CD4-positive, alpha-beta memory T cell (primary cell): Measurements from ENCODE around the gene EEF2K. TPM values are rescaled to one million over a fixed set of nuclear protein-coding genes. Genes with fewer than 3 reads are reported as not detected.
"Not testable (repeated sequence)": the region's sequence is repeated elsewhere in the genome, so short reads cannot be mapped to it uniquely, and the experiment has no call there.

Experiments used
- CTCF ChIA-PET: fragments of 350-600 bp; sonication (Branson Sonifier 250); formaldehyde crosslinking; loops from one replicate; lab custom pipeline; 2021; ENCODE audit warnings: inconsistent platforms; ENCODE audit not compliant: partially characterized antibody; lab: Charles Lee
- POLR2A ChIA-PET: fragments of 350-600 bp; sonication (Branson Sonifier 250); formaldehyde crosslinking; loops from one replicate; lab custom pipeline; 2021; ENCODE audit not compliant: partially characterized antibody; lab: Charles Lee
- DNase-seq, 5 donors: peaks; one replicate each; pipeline versions ENCODE4 v3.0.0 to v3.0.0-alpha.2; 2020 to 2022; ENCODE audit warnings: mixed read lengths in 1 of 5
- H3K27ac ChIP-seq: one replicate; pipeline ENCODE4 v1.7.0; 2013; ENCODE audit warnings: low read depth, low read length
- H3K27me3 ChIP-seq: 2 replicates; pipeline ENCODE4 v1.7.0; 2013; ENCODE audit warnings: mild to moderate bottlenecking, low read length, moderate library complexity; ENCODE audit not compliant: insufficient read depth
- H3K36me3 ChIP-seq: 2 replicates; pipeline ENCODE4 v1.7.0; 2013; ENCODE audit warnings: mild to moderate bottlenecking, low read length, moderate library complexity; ENCODE audit not compliant: insufficient read depth
- H3K4me1 ChIP-seq: 2 replicates; pipeline ENCODE4 v1.7.0; 2013; ENCODE audit warnings: mild to moderate bottlenecking, low read length, moderate library complexity; ENCODE audit not compliant: insufficient read depth
- H3K4me3 ChIP-seq, 2 donors: one replicate each; pipeline ENCODE4 v1.7.0; 2013; ENCODE audit warnings: low read length in 2 of 2, mild to moderate bottlenecking in 1 of 2
- H3K9me3 ChIP-seq, 2 donors: one replicate each; pipeline ENCODE4 v1.7.0; 2013; ENCODE audit warnings: low read length in 2 of 2, control low read depth in 1 of 2; ENCODE audit not compliant: control insufficient read depth in 1 of 2
- H3K27ac Mint-ChIP-seq, 7 donors: one replicate each; pipeline ENCODE4 v1.8.0; 2020 to 2021; ENCODE audit warnings: mixed read lengths in 7 of 7, mild to moderate bottlenecking in 6 of 7, inconsistent platforms in 3 of 7, moderate library complexity in 3 of 7
- H3K27me3 Mint-ChIP-seq, 2 donors: one replicate each; pipeline ENCODE4 v1.8.0; 2020 to 2021; ENCODE audit warnings: mixed read lengths in 2 of 2
- H3K36me3 Mint-ChIP-seq, 2 donors: one replicate each; pipeline ENCODE4 v1.8.0; 2020 to 2021; ENCODE audit warnings: mixed read lengths in 2 of 2, inconsistent platforms in 1 of 2, mild to moderate bottlenecking in 1 of 2
- H3K4me1 Mint-ChIP-seq, 4 donors: one replicate each; pipeline ENCODE4 v1.8.0; 2020 to 2021; ENCODE audit warnings: mixed read lengths in 4 of 4, mild to moderate bottlenecking in 1 of 4
- H3K4me3 Mint-ChIP-seq, 8 donors: one replicate each; pipeline ENCODE4 v1.8.0; 2020 to 2021; ENCODE audit warnings: mixed read lengths in 8 of 8, mild to moderate bottlenecking in 7 of 8, moderate library complexity in 6 of 8, inconsistent platforms in 3 of 8
- H3K9me3 Mint-ChIP-seq, 8 donors: one replicate each; pipeline ENCODE4 v1.8.0; 2020 to 2021; ENCODE audit warnings: mixed read lengths in 8 of 8, mild to moderate bottlenecking in 5 of 8, inconsistent platforms in 3 of 8, moderate library complexity in 1 of 8
- intact Hi-C: fragments of 100-400 bp; cut with micrococcal nuclease; formaldehyde crosslinking; loops from one replicate; pipeline ENCODE4 v1.15.1; 2023
- polyA plus RNA-seq, 2 donors: library from polyadenylated mRNA; unstranded; fragments of 300-500 nt; fragmentation: Illumina TruSeq; gene quantifications; one replicate each; pipeline ENCODE4 v1.2.3, GENCODE V29; 2021
- total RNA-seq, 2 experiments: library from RNA; stranded (reverse); gene quantifications; one replicate each; pipeline ENCODE4 v1.2.3, GENCODE V29; 2021

EEF2K gene
- total and polyA plus RNA-seq, 4 experiments from 2014 or later, result 0.77 to 20.7 (median 11.5) TPM

DNA sequence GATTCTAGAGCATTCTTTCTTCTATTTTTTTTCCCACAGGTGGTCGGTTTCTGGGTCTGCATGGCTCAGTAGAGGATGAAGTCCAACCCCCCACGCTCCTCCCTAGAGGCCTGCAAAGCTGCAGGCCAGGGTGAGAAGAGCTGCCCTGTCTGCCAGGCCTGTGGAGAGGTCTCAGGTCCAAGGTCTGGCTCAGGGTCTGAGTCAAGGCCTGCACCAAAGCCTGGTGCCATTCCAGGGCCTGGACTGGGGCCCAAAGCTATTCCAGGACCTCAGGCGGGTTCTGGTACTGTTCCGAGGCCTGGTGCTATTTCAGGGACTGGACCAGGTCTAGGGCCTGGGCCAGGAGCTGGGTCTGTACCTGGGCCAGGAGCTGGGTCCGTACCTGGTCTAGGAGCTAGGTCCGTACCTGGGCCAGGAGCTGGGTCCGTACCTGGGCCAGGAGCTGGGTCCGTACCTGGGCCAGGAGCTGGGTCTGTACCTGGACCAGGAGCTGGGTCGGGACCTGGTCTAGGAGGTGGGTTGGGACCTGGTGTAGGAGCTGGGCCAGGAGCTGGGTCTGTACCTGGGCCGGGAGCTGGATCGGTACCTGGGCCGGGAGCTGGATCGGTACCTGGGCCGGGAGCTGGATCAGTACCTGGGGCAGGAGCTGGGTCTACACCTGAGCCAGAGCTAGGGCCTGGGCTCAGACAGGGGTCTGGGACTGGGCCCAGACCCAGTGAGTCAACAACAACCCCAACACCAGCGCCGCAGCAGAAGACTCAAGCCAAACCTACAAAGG, 40.4 kb upstream of the EEF2K start:
- CTCF ChIA-PET, result interaction anchor here (1.0 to 1.3 kb wide), 2 partner anchors 10 to 165 kb away, joined by 3 read pairs; no protein-coding TSS in a partner anchor
- H3K36me3 Mint-ChIP-seq, result no peaks in the 10 kb centered on the region
- peaks cover 4 to 11% (median 8%) of the 10 kb centered on the region in 4 donors for H3K4me1 Mint-ChIP-seq
- H3K4me3 Mint-ChIP-seq, result no peak overlapping the region
- Histone ChIP-seq H3K4me3 (no peak overlapping the region), H3K36me3 (no peaks in the 10 kb centered on the region), H3K27me3 (peaks cover 4% of the 10 kb centered on the region), H3K4me1 (peaks cover 8% of the 10 kb centered on the region), H3K27ac (no peak overlapping the region), H3K9me3 (no peaks in the 10 kb centered on the region)
- H3K27me3 Mint-ChIP-seq, result peaks cover 5% of the 10 kb centered on the region in 2 donors
- POLR2A ChIA-PET, result no interaction called here
- no peak for DNase-seq
- peaks cover 0 to 4% (median under 1%) of the 10 kb centered on the region in 8 donors for H3K9me3 Mint-ChIP-seq
- H3K27ac Mint-ChIP-seq, result no peak overlapping the region
- intact Hi-C loops, result no loop called here

- Histone ChIP-seq H3K4me3 (no peak overlapping the region), H3K9me3 (no peaks in the 10 kb centered on the region), H3K27me3 (no peaks in the 10 kb centered on the region), H3K27ac (no peak overlapping the region), H3K36me3 (no peaks in the 10 kb centered on the region), H3K4me1 (no peaks in the 10 kb centered on the region)
- no peak for DNase-seq
- ChIA-PET CTCF (no interaction called here), POLR2A (no interaction called here)
- Mint-ChIP-seq H3K27me3 (no peaks in the 10 kb centered on the region), H3K4me1 (no peaks in the 10 kb centered on the region), H3K9me3 (peaks cover 0 to 2% (median 0%) of the 10 kb centered on the region in 8 donors), H3K4me3 (no peak overlapping the region), H3K27ac (no peak overlapping the region), H3K36me3 (no peaks in the 10 kb centered on the region)
- intact Hi-C loops, result no loop called here
Observed at GRCh38 chr16:22171953-22172352, 34.1 kb upstream of the EEF2K start.

GRCh38 chr16:22172642-22173041, 33.4 kb upstream of the EEF2K start:
- H3K27me3 ChIP-seq, H3K4me3 ChIP-seq, H3K9me3 ChIP-seq, H3K9me3 Mint-ChIP-seq, H3K27me3 Mint-ChIP-seq, H3K4me3 Mint-ChIP-seq, H3K27ac ChIP-seq, H3K4me1 ChIP-seq, H3K36me3 Mint-ChIP-seq, H3K36me3 ChIP-seq, intact Hi-C loops, H3K27ac Mint-ChIP-seq, CTCF ChIA-PET, DNase-seq, H3K4me1 Mint-ChIP-seq: not testable (repeated sequence)
- POLR2A ChIA-PET, result interaction anchor here (0.6 kb wide), 1 partner anchor 14 kb away, joined by 3 read pairs; no protein-coding TSS in a partner anchor

DNA sequence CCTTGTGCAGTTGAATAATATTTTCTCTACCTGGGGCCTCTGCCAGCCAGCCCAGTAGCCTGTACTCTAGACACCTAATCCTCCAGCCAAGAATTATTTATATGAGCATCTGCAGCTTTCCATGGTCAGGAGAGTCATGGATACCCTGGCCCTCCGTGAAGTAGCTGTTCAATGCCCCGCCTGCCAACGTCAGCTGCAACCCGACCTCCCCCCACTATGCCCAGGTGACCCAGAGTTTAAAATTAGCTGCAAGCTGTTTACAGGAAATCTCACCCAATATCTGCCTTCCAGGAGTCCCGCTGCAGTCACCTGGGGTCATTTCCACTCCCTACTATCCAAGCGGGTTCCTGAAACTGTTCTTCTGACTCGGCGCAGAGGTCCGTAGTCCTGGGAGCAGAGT, 31.4 kb upstream of the EEF2K start:
- intact Hi-C loops, result no loop called here
- peaks cover 0 to 1% of the 10 kb centered on the region in 2 donors for H3K27me3 Mint-ChIP-seq
- H3K27ac ChIP-seq, result no peak overlapping the region
- DNase-seq, result no peak
- H3K27me3 ChIP-seq, result no peaks in the 10 kb centered on the region
- no peak overlapping the region for H3K4me3 Mint-ChIP-seq
- POLR2A ChIA-PET, result no interaction called here
- H3K36me3 Mint-ChIP-seq, result no peaks in the 10 kb centered on the region
- CTCF ChIA-PET, result interaction anchor here (0.8 to 1.3 kb wide), 2 partner anchors 14 kb away, joined by 3 to 5 read pairs; no protein-coding TSS in a partner anchor
- H3K4me3 ChIP-seq, result no peak overlapping the region
- no peak overlapping the region for H3K27ac Mint-ChIP-seq
- H3K9me3 ChIP-seq, result no peaks in the 10 kb centered on the region
- H3K4me1 ChIP-seq, result no peaks in the 10 kb centered on the region
- no peaks in the 10 kb centered on the region for H3K4me1 Mint-ChIP-seq
- peaks cover 0 to 1% (median 0%) of the 10 kb centered on the region in 8 donors for H3K9me3 Mint-ChIP-seq
- no peaks in the 10 kb centered on the region for H3K36me3 ChIP-seq

GRCh38 chr16:22177968-22178930, 27.8 kb upstream of the EEF2K start:
- Mint-ChIP-seq H3K27ac (peak overlapping the region in 1 of 7 donors; percentile 31), H3K27me3 (peaks cover 0 to 1% of the 10 kb centered on the region in 2 donors), H3K4me1 (no peaks in the 10 kb centered on the region), H3K36me3 (no peaks in the 10 kb centered on the region), H3K9me3 (no peaks in the 10 kb centered on the region), H3K4me3 (peak overlapping the region in 1 of 8 donors; percentile 27)
- Histone ChIP-seq H3K27ac (no peak overlapping the region), H3K4me1 (no peaks in the 10 kb centered on the region), H3K9me3 (no peaks in the 10 kb centered on the region), H3K4me3 (no peak overlapping the region), H3K36me3 (no peaks in the 10 kb centered on the region), H3K27me3 (no peaks in the 10 kb centered on the region)
- ChIA-PET POLR2A (interaction anchor here (0.8 kb wide), 1 partner anchor 11 kb away, joined by 6 read pairs; no protein-coding TSS in a partner anchor), CTCF (interaction anchor here (2.7 kb wide), 1 partner anchor 10 kb away, joined by 10 read pairs; no protein-coding TSS in a partner anchor)
- intact Hi-C loops, result no loop called here
- DNase-seq, result no peak

- POLR2A ChIA-PET, result no interaction called here
- peaks cover 0 to 1% of the 10 kb centered on the region in 2 donors for H3K27me3 Mint-ChIP-seq
- Histone ChIP-seq H3K4me1 (no peaks in the 10 kb centered on the region), H3K9me3 (no peaks in the 10 kb centered on the region), H3K27me3 (no peaks in the 10 kb centered on the region), H3K36me3 (no peaks in the 10 kb centered on the region), H3K27ac (no peak overlapping the region), H3K4me3 (no peak overlapping the region)
- CTCF ChIA-PET, result no interaction called here
- no peaks in the 10 kb centered on the region for H3K36me3 Mint-ChIP-seq
- no peak for DNase-seq
- no peaks in the 10 kb centered on the region for H3K9me3 Mint-ChIP-seq
- peaks cover 0 to 1% (median 0%) of the 10 kb centered on the region in 4 donors for H3K4me1 Mint-ChIP-seq
- H3K4me3 Mint-ChIP-seq, result no peak overlapping the region
- intact Hi-C loops, result loop anchor here (10.0 kb wide), 1 partner anchor 357 kb away; no protein-coding TSS in a partner anchor
- H3K27ac Mint-ChIP-seq, result peak overlapping the region in 1 of 7 donors; percentile 48
Observed at GRCh38 chr16:22181426-22181825, 24.7 kb upstream of the EEF2K start.

DNA sequence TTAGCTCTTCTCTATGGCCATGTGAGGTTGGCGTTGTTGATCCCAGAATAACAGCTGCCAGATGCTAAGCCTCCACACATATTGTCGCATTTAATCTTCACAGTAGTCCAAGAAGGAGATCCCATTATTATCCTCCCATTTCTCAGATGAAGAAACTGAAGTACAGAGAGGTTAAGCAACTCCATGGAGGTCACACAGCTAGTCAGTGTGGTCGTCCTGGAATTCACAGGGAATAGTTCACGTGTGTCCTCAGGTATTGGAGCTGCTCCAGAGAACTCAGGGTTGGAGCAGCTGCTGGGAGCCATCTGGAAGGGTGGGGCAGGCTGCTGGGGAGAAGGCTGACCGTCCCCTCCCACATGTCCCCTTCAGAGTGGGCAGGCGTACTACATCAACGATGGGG, 24.2 kb upstream of the EEF2K start:
- intact Hi-C loops, result loop anchor here (10.0 kb wide), 1 partner anchor 357 kb away; no protein-coding TSS in a partner anchor
- CTCF ChIA-PET, result no interaction called here
- H3K4me1 ChIP-seq, result no peaks in the 10 kb centered on the region
- Mint-ChIP-seq H3K27me3 (peaks cover 0 to 1% of the 10 kb centered on the region in 2 donors), H3K4me1 (peaks cover 0 to 4% (median 2%) of the 10 kb centered on the region in 4 donors), H3K36me3 (no peaks in the 10 kb centered on the region), H3K9me3 (no peaks in the 10 kb centered on the region), H3K27ac (peak overlapping the region in 1 of 7 donors; percentile 60), H3K4me3 (no peak overlapping the region)
- H3K36me3 ChIP-seq, result no peaks in the 10 kb centered on the region
- no peak overlapping the region for H3K27ac ChIP-seq
- DNase-seq, result no peak
- H3K9me3 ChIP-seq, result no peaks in the 10 kb centered on the region
- POLR2A ChIA-PET, result no interaction called here
- no peak overlapping the region for H3K4me3 ChIP-seq
- no peaks in the 10 kb centered on the region for H3K27me3 ChIP-seq
